ENCODE results near the gene PRMT2.
A peak's percentile ranks its signal among the peaks of the same experiment; 100 is the strongest.

PRMT2 gene

GRCh38 chr21:46635324-46636180 lies at the start of gene PRMT2:
TSS of gene PRMT2 (plus strand) at chr21:46635674. CDS start at chr21:46636952, 1,278 bp downstream.
- peak; percentile 78 for DNase-seq

GRCh38 chr21:46594276-46594675 lies 41.2 kb upstream of the PRMT2 start:
- no peak for DNase-seq

- DNase-seq, result no peak
Measured at GRCh38 chr21:46596201-46596600, 39.3 kb upstream of the PRMT2 start.

GRCh38 chr21:46597031-46597430 lies 38.4 kb upstream of the PRMT2 start:
- no peak for DNase-seq

GRCh38 chr21:46597896-46598343 lies 37.6 kb upstream of the PRMT2 start:
- DNase-seq, result no peak

GRCh38 chr21:46598581-46599572 lies 36.6 kb upstream of the PRMT2 start:
- no peak for DNase-seq

GRCh38 chr21:46600305-46600704 lies 35.2 kb upstream of the PRMT2 start:
- DNase-seq, result no peak

GRCh38 chr21:46600978-46601377 lies 34.5 kb upstream of the PRMT2 start:
- no peak for DNase-seq

- DNase-seq, result no peak
Measured at GRCh38 chr21:46603228-46603627, 32.2 kb upstream of the PRMT2 start.

- DNase-seq, result no peak
Measured at GRCh38 chr21:46604329-46604974, 31.0 kb upstream of the PRMT2 start.

GRCh38 chr21:46604975-46605766 lies 30.3 kb upstream of the PRMT2 start, which contains the start of gene S100B:
TSS of gene S100B (minus strand) at chr21:46605082. CDS start at chr21:46602415, 2,667 bp downstream.
- DNase-seq, result no peak

GRCh38 chr21:46605767-46606426 lies 29.6 kb upstream of the PRMT2 start:
- no peak for DNase-seq

- no peak for DNase-seq
Measured at GRCh38 chr21:46606427-46606813, 29.1 kb upstream of the PRMT2 start.

- DNase-seq, result no peak
Measured at GRCh38 chr21:46607636-46608035, 27.8 kb upstream of the PRMT2 start.

- DNase-seq, result no peak
Measured at GRCh38 chr21:46608672-46609111, 26.8 kb upstream of the PRMT2 start.

- DNase-seq, result no peak
Measured at GRCh38 chr21:46610018-46610701, 25.3 kb upstream of the PRMT2 start.

- DNase-seq, result no peak
Measured at GRCh38 chr21:46613391-46613790, 22.1 kb upstream of the PRMT2 start.

GRCh38 chr21:46616050-46616449 lies 19.4 kb upstream of the PRMT2 start:
- no peak for DNase-seq

GRCh38 chr21:46616656-46617055 lies 18.8 kb upstream of the PRMT2 start:
- no peak for DNase-seq

- no peak for DNase-seq
Measured at GRCh38 chr21:46617267-46618051, 18.0 kb upstream of the PRMT2 start.

Data from T1000 (cell line).